GM12892 (cell line): ENCODE data around the gene IDUA.

Experiments
- POLR2A ChIP-seq: IDR thresholded peaks from 2 replicates; pipeline ENCODE4 v1.6.1; 2011; ENCODE audit warnings: low read depth, low read length, control low read depth
- POLR2AphosphoS5 ChIP-seq: IDR thresholded peaks from 2 replicates; pipeline ENCODE4 v1.6.1; 2011; ENCODE audit warnings: low read depth, low read length, control low read depth
- TAF1 ChIP-seq: IDR thresholded peaks from 2 replicates; pipeline ENCODE4 v1.6.1; 2011; ENCODE audit warnings: low read depth, mild to moderate bottlenecking, control low read depth, low read length, borderline replicate concordance

DNA sequence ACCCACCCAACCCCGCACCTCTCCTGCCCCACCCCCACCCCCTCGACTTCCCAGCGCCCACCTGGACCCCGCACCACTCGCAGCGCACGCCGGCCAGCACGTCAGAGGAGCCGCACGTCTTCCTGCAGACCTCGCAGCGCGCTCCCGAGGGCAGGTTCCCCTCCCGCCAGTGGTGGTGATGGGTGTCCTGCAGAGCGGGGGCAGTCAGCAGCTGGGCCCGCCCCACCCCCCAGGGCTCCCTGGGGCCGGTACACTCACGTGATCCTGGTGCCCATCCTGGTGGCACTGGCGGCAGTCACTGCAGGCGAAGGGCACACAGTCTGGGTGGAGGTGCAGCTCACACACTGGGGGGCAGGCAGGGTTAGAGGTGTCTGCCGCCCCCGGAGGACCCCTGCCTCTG, 18.6 kb upstream of the IDUA start:
- no peak for TF ChIP-seq POLR2AphosphoS5
- TF ChIP-seq POLR2A: no peak
- no peak for TF ChIP-seq TAF1
